ENCODE results near the gene STK32A. TPM values are rescaled to one million over a fixed set of nuclear protein-coding genes. Genes with fewer than 3 reads are reported as not detected.

STK32A gene
- total and polyA plus RNA-seq, 8 donors = 2.3 to 22.5 (median 5.2) TPM

DNA sequence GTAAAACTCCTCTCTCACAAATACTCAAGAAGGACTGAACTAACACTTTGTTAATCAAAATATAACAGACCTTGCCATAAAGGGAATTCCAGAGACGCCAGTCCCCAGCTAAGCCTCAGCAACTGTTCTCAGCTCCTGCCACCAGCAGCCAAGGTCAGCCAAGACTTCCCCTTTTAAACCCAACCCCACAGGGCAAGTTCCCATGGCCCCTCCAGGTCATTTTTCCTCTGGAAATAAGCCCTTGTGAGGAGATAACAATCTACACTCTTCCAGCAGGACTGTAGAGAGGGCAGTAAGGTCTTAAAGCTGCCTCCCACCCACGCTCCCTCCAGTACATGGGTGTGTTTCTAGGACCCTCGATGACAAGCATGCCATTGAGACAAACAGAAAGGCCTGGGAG lies 196.8 kb downstream of the STK32A start:
- TF ChIP-seq, protein P1, sequence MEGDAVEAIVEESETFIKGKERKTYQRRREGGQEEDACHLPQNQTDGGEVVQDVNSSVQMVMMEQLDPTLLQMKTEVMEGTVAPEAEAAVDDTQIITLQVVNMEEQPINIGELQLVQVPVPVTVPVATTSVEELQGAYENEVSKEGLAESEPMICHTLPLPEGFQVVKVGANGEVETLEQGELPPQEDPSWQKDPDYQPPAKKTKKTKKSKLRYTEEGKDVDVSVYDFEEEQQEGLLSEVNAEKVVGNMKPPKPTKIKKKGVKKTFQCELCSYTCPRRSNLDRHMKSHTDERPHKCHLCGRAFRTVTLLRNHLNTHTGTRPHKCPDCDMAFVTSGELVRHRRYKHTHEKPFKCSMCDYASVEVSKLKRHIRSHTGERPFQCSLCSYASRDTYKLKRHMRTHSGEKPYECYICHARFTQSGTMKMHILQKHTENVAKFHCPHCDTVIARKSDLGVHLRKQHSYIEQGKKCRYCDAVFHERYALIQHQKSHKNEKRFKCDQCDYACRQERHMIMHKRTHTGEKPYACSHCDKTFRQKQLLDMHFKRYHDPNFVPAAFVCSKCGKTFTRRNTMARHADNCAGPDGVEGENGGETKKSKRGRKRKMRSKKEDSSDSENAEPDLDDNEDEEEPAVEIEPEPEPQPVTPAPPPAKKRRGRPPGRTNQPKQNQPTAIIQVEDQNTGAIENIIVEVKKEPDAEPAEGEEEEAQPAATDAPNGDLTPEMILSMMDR (IDR thresholded peaks at IDR 0.05) = no peak
- Histone ChIP-seq H3K27ac (no peak overlapping the region), H3K36me3 (no peaks in the 10 kb centered on the region), H3K4me3 (no peak overlapping the region), H3K9me3 (no peaks in the 10 kb centered on the region), H3K27me3 (no peaks in the 10 kb centered on the region), H3K4me1 (peaks cover 4 to 16% of the 10 kb centered on the region in 2 donors)
- no peak for DNase-seq
- no peak for ATAC-seq
- intact Hi-C loops (cut with DNase I) = no loop called here

DNA sequence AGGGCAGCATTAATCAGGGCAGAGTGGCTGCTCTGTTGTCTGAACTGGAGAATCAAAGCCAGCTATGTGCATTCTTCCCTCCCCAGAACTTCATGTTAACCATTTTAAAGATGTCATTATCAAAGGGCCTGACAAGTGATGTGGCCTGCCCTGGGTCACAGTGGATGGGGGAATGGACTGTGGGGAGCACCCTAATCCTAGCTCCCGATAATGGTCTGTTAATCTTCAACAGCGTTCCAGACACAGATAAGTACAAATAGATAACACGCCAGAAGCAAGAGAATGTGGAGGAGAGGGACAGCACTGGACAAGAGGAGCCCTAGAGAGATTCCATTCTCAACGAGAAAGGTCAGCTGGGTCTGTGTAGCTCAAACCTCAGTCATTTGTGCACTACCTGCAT lies 197.5 kb downstream of the STK32A start:
- no peaks in the 10 kb centered on the region for H3K9me3 ChIP-seq
- H3K4me3 ChIP-seq = no peak overlapping the region
- ATAC-seq = no peak
- peaks cover 0 to 16% of the 10 kb centered on the region in 2 donors for H3K4me1 ChIP-seq
- TF ChIP-seq, protein P1 (IDR thresholded peaks at IDR 0.05) = no peak
- intact Hi-C loops (cut with DNase I) = no loop called here
- H3K27ac ChIP-seq = no peak overlapping the region
- no peaks in the 10 kb centered on the region for H3K27me3 ChIP-seq
- DNase-seq = no peak
- no peaks in the 10 kb centered on the region for H3K36me3 ChIP-seq

DNA sequence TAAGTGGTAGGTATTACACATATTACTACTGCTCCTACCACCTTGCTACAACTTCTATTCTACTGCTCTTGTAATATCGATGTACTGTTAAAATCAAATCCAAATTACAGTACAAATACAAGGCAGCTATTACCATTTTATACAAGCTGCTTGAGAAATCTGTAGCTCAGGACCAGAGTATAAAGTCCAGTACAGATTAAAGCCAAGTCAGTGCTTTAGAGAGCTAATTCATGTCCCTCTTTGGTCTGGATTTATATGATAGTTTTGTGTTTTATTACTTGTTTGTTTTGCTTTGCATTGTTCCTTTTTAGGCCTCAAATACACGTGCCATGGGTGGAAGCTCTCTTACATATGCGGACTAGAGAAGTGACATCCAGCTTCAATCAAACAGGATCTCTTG lies 199.2 kb downstream of the STK32A start:
- ATAC-seq (no peak), DNase-seq (no peak)
- H3K27me3 ChIP-seq = no peaks in the 10 kb centered on the region
- no peaks in the 10 kb centered on the region for H3K36me3 ChIP-seq
- no peak overlapping the region for H3K27ac ChIP-seq
- H3K9me3 ChIP-seq = no peaks in the 10 kb centered on the region
- TF ChIP-seq, protein P1 (IDR thresholded peaks at IDR 0.05) = no peak
- H3K4me1 ChIP-seq = peaks cover 0 to 13% of the 10 kb centered on the region in 2 donors
- H3K4me3 ChIP-seq = no peak overlapping the region
- intact Hi-C loops (cut with DNase I) = no loop called here

DNA sequence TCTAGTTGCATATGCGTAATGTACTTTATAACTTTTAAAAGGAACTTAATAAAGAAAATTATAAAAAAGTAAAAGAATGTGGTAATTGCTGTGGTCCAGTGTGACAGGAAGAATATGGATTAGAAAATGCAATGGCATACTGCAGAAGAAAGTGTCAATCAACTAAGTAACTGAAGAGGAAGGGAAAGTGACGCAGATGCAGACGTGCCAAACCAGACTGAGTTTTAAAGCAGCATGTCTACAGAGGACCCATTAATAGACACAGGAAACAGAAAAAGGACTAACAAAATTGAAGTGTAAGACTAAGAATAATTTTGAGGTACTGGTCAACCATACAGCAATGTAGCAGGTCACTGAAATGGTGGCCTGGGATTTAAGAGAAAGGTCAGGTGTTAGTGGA lies 201.8 kb downstream of the STK32A start:
- H3K4me3 ChIP-seq = no peak overlapping the region
- peak; percentile 33 for ATAC-seq
- no peaks in the 10 kb centered on the region for H3K27me3 ChIP-seq
- DNase-seq = no peak
- peaks cover 0 to 13% of the 10 kb centered on the region in 2 donors for H3K4me1 ChIP-seq
- H3K9me3 ChIP-seq = no peaks in the 10 kb centered on the region
- TF ChIP-seq, protein P1 (IDR thresholded peaks at IDR 0.05) = no peak
- no peaks in the 10 kb centered on the region for H3K36me3 ChIP-seq
- no peak overlapping the region for H3K27ac ChIP-seq
- intact Hi-C loops (cut with DNase I) = no loop called here

DNA sequence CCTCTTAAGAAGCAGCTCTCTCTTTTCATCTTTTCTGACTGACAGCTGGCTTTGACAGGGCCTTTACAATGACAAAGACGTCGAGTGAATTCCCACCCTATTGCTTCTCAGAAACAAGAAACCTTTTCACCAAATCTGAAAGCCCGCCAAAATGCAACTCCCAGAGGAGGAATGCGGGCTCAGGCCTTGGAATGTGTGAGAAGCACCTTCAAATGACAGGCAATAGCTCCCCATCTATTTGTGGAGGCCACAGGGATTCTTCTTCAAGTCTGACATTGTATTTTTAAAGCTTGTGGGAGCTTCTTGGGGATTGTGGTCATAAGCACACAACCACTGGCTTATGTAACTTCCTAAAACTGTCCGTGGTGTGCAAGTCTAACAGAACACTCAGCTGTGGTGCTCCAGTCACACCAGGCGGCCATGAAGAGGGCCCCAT lies 202.4 kb downstream of the STK32A start:
- intact Hi-C loops (cut with DNase I) = no loop called here
- H3K4me1 ChIP-seq = peaks cover 0 to 13% of the 10 kb centered on the region in 2 donors
- no peaks in the 10 kb centered on the region for H3K27me3 ChIP-seq
- TF ChIP-seq, protein P1 (IDR thresholded peaks at IDR 0.05) = no peak
- H3K9me3 ChIP-seq = no peaks in the 10 kb centered on the region
- no peaks in the 10 kb centered on the region for H3K36me3 ChIP-seq
- no peak overlapping the region for H3K27ac ChIP-seq
- DNase-seq = no peak
- no peak overlapping the region for H3K4me3 ChIP-seq
- ATAC-seq = peak; percentile 64
